HTERT RPE-1 (cell line): Measurements from ENCODE around the gene KCNJ16.
"Not testable (repeated sequence)": the region's sequence is repeated elsewhere in the genome, so short reads cannot be mapped to it uniquely, and the experiment has no call there.

ENCODE experiments used
- in situ Hi-C: fragments of 300-500 bp; cut with MboI; formaldehyde crosslinking; loops from 4 replicates; pipeline ENCODE4 v1.14.3; 2020; ENCODE audit warnings: low sequenced_read_pairs

Gene KCNJ16

GRCh38 chr17:70074956-70075355 is at the start of gene KCNJ16:
KCNJ16 (plus strand) TSS chr17:70075225; CDS start chr17:70132088, 56,863 bp downstream.
- in situ Hi-C loops, result no loop called here

DNA sequence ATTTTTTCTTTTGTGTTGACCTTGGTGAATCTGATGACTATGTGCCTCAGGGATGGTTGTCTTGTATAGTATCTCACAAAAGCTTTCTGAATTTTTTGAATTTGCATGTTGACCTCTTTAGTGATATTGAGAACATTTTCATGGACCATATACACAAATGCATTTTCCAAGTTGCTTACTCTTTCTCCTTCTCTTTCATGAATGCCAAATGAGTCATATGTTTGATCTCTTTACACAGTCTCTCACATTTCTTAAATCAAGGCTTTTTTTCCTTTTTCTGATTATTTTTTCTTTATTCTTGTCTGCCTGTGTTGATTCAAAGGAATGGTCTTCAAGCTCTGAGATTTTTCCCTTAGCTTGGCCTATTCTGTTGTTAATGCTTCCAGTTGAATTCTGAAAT is 46.6 kb upstream of the KCNJ16 start:
- in situ Hi-C loops, result no loop called here

GRCh38 chr17:70028978-70029767 is 45.9 kb upstream of the KCNJ16 start:
- in situ Hi-C loops, result no loop called here

GRCh38 chr17:70030371-70030770 is 44.7 kb upstream of the KCNJ16 start:
- in situ Hi-C loops, result no loop called here

DNA sequence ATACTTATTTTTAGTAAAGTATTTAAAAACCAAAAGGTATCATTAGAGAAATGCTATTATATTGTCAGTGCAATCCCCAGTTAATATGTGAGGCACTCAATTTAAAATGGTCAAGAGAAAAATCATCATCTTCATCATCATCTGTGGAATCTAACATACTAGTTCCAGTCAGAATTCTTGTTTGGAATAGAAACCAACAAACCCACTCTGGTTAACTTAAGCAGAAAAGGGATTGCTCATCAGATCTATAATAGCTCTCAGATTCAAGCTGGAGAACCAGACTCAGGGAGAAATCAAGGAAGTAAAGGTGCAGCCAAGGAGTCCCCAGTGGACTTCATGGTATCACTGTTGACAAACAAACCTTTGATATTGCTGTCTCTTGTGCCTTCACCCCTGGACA is 43.7 kb upstream of the KCNJ16 start:
- in situ Hi-C loops, result no loop called here

DNA sequence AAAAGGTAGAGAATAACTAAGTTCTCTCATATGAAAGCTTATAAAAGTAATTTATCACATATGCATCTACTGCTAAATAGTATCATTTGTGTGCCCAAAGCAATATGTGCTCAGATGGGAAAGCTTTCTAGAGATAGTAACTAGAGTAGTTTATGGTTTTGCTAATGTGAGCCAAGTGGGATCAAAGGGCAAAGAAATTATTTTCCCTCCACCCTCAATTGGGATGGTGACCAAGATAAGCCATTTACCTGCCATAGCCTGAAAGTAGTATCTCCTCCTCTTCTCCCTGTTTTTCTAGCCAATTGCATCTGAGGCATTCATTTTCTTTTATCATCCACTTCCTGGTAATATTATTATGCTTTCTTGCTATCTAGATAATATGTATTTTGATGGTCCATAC is 41.9 kb upstream of the KCNJ16 start:
- in situ Hi-C loops, result no loop called here

- in situ Hi-C loops, result no loop called here
Measured at GRCh38 chr17:70034158-70034557, 40.9 kb upstream of the KCNJ16 start.

GRCh38 chr17:70037498-70037897 is 37.5 kb upstream of the KCNJ16 start:
- in situ Hi-C loops, result no loop called here

DNA sequence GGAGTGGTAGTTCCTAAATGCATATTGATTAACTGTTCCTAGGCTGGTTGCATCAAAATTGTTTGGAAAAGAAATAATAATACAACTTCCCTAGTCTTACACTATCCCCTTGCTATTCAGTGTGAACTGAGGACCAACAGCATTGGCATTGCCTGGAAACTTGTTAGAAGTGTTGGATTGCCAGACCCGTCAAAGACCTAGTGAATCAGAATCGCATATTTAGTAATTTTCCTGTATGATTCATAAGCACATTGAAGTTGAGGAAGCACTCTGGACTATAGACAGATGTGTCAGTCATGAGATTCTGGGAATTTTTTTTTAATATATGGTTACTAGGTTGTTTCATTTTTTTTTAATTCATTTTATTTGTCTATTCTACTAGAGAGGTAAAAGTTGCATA is 34.7 kb upstream of the KCNJ16 start:
- in situ Hi-C loops, result no loop called here

DNA sequence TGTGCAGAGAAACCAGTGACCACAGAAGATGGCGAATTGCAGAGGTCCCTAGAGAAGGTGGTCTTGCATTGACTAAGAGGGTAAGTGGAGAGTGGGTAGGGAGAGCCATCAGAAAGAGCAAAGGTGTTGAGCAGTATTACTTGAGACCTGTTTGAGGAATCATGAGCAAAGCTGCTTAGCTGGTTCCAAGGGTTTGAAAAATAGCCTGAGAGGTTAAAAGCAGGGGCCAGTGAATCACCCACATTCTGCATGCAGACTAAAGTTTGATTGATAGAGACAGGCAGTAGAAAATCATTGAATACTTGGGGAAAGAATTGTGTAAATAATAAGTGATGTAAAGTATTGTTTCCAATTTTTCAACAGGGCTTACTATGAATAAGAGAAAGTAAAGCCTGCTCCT is 34.0 kb upstream of the KCNJ16 start:
- in situ Hi-C loops, result no loop called here

DNA sequence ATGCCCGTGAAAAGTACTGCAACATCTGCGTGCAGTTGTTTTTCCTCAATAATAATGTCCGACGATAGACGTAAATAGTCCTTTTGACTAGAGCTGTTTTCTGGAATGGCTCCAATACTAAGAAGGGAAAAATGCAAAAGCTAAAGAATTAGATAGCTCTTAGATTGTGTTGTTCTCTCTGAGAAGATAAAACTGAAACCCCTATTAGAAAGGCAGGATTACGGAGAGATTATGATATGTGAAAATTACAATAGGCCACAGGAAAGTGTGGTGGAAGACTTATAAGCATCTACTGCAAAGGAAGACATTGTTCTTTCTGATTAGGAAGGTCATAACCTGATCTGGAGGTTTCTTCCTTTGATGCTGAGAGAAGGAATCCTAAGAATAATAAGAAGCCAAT is 33.5 kb upstream of the KCNJ16 start:
- in situ Hi-C loops, result no loop called here

DNA sequence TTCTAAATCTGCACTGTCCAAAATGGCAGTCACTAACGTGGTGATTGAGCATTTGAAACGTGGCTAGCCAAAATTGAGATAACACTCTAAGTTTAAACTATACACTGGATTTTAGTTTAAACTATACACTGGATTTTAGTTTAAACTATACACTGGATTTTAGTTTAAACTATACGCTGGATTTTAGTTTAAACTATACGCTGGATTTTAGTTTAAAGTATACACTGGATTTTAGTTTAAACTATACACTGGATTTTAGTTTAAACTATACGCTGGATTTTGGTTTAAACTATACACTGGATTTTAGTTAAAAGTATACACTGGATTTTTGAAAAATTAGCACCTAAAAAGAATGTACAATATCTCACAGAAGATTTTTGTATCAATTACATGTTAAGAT is 29.2 kb upstream of the KCNJ16 start:
- in situ Hi-C loops, result not testable (repeated sequence)

DNA sequence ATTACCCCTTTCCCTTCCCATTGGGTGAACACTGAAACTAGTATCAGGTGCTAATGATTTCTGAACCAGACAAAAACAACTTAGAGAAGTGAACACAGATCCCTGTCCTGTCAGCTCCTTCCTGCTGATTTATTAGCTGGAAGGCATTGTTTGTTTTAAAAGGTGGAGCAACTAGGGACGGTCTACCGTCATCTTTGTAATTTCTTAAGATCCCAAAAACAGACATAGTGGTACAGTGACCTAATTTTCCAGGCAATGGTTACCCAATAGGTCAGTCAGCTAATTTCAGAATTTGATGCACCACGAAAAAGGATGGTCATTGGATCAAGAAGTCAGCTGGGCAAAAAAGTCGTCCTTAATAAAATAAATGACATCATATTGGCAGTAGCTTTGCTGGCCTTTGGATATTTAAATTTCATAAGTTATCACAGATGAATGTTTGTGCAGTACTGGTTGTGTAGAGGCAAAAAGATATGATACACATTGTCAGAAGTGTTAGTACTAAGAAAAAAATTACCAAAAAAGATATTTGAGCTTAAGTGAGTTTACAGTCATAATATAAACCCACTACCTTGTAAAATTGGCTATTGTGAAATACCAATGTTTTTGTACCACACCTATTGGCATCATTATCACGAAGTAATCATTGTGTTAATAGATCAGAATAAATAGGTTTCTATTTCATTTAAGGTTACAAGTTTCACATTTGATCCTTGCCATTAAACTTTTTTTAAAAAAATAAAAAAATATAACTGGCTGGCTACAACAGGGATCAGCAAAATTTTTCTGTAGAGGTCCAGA is 27.2 kb upstream of the KCNJ16 start:
- in situ Hi-C loops, result no loop called here

- in situ Hi-C loops, result no loop called here
Measured at GRCh38 chr17:70049801-70050591, 25.0 kb upstream of the KCNJ16 start.

GRCh38 chr17:70050931-70051330 is 24.1 kb upstream of the KCNJ16 start:
- in situ Hi-C loops, result no loop called here

DNA sequence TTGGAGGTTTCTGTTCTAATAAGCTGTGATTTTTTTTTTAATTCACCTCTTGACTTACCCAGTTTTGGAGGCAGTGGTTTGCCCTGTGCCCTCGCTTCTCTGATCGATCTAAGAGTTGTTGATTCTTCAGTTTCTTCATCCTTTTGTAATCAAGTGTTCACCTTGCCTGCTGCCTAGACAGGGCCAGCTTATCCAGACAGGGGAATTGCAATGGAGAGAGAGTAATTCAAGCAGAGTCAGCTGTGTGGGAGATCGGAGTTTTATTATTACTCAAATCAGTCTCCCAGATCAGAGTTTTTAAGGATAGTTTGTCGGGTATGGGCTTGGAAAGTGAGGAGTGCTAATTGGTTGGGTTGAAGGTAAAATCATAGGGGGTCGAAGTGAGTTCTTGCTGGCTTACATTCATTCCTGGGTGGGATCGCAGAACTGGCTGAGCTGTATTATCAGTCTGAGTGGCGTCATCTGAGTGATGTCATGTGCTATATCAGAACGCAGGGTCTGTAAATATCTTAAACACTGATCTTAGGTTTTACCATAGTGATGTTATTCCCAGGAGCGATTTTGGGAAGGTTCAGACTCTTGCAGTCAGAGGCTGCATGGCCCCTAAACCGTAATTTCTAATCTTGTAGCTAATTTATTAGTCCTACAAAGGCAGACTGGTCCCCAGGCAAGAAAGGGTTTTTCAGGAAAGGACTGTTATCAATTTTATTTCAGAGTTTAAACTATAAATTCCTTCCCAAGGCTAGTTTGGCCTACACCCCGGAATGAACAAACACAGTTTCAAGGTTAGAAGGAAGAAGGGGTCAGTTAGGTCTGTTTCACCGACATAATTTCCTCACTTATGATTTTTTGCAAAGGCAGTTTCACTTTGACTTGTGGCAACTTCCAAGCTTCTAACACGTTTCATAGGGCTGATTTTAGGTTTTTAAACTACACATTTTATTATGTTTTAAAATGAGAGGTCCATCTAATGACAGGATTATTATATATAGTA is 21.5 kb upstream of the KCNJ16 start:
- in situ Hi-C loops, result no loop called here

DNA sequence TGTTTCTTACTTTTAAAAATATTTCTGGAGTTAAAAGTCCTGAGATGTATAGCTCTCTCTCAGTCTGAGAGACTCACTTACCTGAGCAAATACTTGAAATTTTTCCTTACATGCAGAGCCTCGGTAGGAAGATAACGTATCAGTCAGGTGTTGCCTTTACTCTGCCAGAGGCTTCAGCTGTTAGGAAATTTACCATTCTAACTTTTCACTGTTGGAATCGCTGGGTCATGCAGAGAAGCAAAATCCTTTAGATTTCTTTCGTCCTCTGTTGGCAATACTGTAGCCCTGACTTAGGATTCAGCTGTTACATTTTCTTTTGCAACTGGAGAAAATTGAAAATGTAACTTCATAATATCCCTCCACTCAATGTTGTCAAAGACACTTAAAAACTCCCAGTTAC is 20.0 kb upstream of the KCNJ16 start:
- in situ Hi-C loops, result no loop called here

DNA sequence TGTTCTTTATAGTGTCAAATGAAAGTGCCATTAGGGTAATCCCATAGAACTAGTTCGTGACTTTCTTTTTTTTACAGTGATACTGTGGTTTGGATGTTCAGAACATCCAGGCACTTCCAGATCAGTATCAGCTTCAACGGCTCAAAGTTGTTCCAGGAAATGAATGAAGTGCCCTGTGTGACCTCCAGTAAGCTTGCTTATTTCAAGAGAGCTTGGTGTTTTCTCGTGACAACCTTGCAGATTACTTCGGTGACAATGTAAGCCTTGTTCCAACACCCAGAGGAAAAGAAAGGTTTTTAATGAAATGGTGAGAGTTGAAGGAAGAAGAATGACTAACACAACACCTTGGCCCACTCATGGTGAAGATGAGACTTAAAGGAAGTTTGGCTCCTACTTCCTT is 16.0 kb upstream of the KCNJ16 start:
- in situ Hi-C loops, result no loop called here

- in situ Hi-C loops, result no loop called here
Measured at GRCh38 chr17:70059649-70060048, 15.4 kb upstream of the KCNJ16 start.

- in situ Hi-C loops, result no loop called here
Measured at GRCh38 chr17:70060415-70060814, 14.6 kb upstream of the KCNJ16 start.
